Naive thymus-derived CD8-positive, alpha-beta T cell (primary cell): ENCODE measurements around the gene NOTCH1. TPM values are rescaled to one million over a fixed set of nuclear protein-coding genes. Genes with fewer than 3 reads are reported as not detected.

Experiments
- ATAC-seq, 2 donors: fragments of 150-1000 bp; cut with Tn5 transposase in 1 of 2; sonication (Bioruptor Pico), chemical (Tn5 transposase) in 1 of 2; 1 replicate in 1 of 2; 2 replicates in 1 of 2; pipeline ENCODE4 v1.10.0; 2021; ENCODE audit warnings: mild to moderate bottlenecking in 2 of 2, moderate library complexity in 2 of 2
- POLR2A ChIA-PET: fragments of 350-600 bp; sonication (Branson Sonifier 250); formaldehyde crosslinking; loops from one replicate; lab custom pipeline; 2021; ENCODE audit warnings: antibody characterized with exemption; lab: Charles Lee
- DNase-seq, 10 donors: peaks; one replicate each; pipeline versions ENCODE4 v3.0.0 to v3.0.0-alpha.2; 2020 to 2022
- H3K27ac Mint-ChIP-seq, 10 donors: one replicate each; pipeline ENCODE4 v1.8.0; 2020 to 2022; ENCODE audit warnings: mild to moderate bottlenecking in 10 of 10, mixed read lengths in 10 of 10, moderate library complexity in 4 of 10, inconsistent platforms in 1 of 10
- H3K27me3 Mint-ChIP-seq, 5 donors: one replicate each; pipeline ENCODE4 v1.8.0; 2021 to 2022; ENCODE audit warnings: mixed read lengths in 5 of 5
- H3K36me3 Mint-ChIP-seq, 3 donors: one replicate each; pipeline ENCODE4 v1.8.0; 2020 to 2022; ENCODE audit warnings: mixed read lengths in 3 of 3, mild to moderate bottlenecking in 2 of 3, inconsistent platforms in 1 of 3
- H3K4me1 Mint-ChIP-seq, 4 donors: one replicate each; pipeline ENCODE4 v1.8.0; 2021 to 2022; ENCODE audit warnings: mixed read lengths in 4 of 4
- H3K4me3 Mint-ChIP-seq, 10 donors: one replicate each; pipeline ENCODE4 v1.8.0; 2020 to 2022; ENCODE audit warnings: mild to moderate bottlenecking in 10 of 10, mixed read lengths in 10 of 10, moderate library complexity in 6 of 10, inconsistent platforms in 1 of 10
- H3K9me3 Mint-ChIP-seq, 9 donors: one replicate each; pipeline ENCODE4 v1.8.0; 2020 to 2022; ENCODE audit warnings: mixed read lengths in 9 of 9, mild to moderate bottlenecking in 3 of 9, inconsistent platforms in 1 of 9, moderate library complexity in 1 of 9
- polyA plus RNA-seq, 3 donors: library from polyadenylated mRNA; unstranded; fragments of 300-500 nt; fragmentation: Illumina TruSeq; gene quantifications; one replicate each; pipeline ENCODE4 v1.2.3, GENCODE V29; 2021
- total RNA-seq, 8 experiments: library from RNA in 2 of 8; stranded (reverse) in 2 of 8; gene quantifications; one replicate each; pipeline ENCODE4 v1.2.3 and lab custom pipeline; 2021 to 2026

The NOTCH1 gene
- total and polyA plus RNA-seq, 5 experiments from 2014 or later = 1.3 to 84.3 (median 5.9) TPM

GRCh38 chr9:136531904-136532798 lies 13.7 kb downstream of the NOTCH1 start:
- Mint-ChIP-seq H3K36me3 (no peaks in the 10 kb centered on the region), H3K4me3 (peak overlapping the region; percentile 42 to 81 (median 70)), H3K9me3 (no peaks in the 10 kb centered on the region), H3K27ac (peak overlapping the region; percentile 36 to 95 (median 80)), H3K4me1 (peaks cover 20 to 65% (median 55%) of the 10 kb centered on the region in 4 donors), H3K27me3 (no peaks in the 10 kb centered on the region)
- POLR2A ChIA-PET = interaction anchor here (1.1 to 4.1 kb wide), 6 partner anchors 8 to 46 kb away, joined by 3 to 29 read pairs (median 8); no protein-coding TSS in a partner anchor
- ATAC-seq (no peak), DNase-seq (no peak)

GRCh38 chr9:136531186-136531903 lies 14.5 kb downstream of the NOTCH1 start:
- no peak for DNase-seq
- peak overlapping the region in 9 of 10 donors; percentile 32 to 81 (median 60) for H3K4me3 Mint-ChIP-seq
- H3K9me3 Mint-ChIP-seq = no peaks in the 10 kb centered on the region
- H3K27me3 Mint-ChIP-seq = no peaks in the 10 kb centered on the region
- peak overlapping the region in 9 of 10 donors; percentile 14 to 89 (median 60) for H3K27ac Mint-ChIP-seq
- POLR2A ChIA-PET = interaction anchor here (1.3 to 4.1 kb wide), 2 partner anchors 8 to 13 kb away, joined by 4 to 29 read pairs; no protein-coding TSS in a partner anchor
- no peak for ATAC-seq
- H3K4me1 Mint-ChIP-seq = peaks cover 19 to 60% (median 49%) of the 10 kb centered on the region in 4 donors
- no peaks in the 10 kb centered on the region for H3K36me3 Mint-ChIP-seq

- no peak for ATAC-seq
- no peak for DNase-seq
- Mint-ChIP-seq H3K36me3 (no peaks in the 10 kb centered on the region), H3K27me3 (no peaks in the 10 kb centered on the region), H3K4me3 (peak overlapping the region; percentile 6 to 77 (median 60)), H3K27ac (peak overlapping the region in 6 of 10 donors; percentile 8 to 89 (median 56)), H3K9me3 (no peaks in the 10 kb centered on the region), H3K4me1 (peaks cover 19 to 57% (median 48%) of the 10 kb centered on the region in 4 donors)
- POLR2A ChIA-PET = interaction anchor here (1.1 to 4.1 kb wide), 4 partner anchors 9 to 47 kb away, joined by 3 to 29 read pairs (median 5); no protein-coding TSS in a partner anchor
Measured at GRCh38 chr9:136530461-136531089, 15.3 kb downstream of the NOTCH1 start.

GRCh38 chr9:136529516-136530460 lies 16.1 kb downstream of the NOTCH1 start:
- POLR2A ChIA-PET = interaction anchor here (0.6 to 4.1 kb wide), 5 partner anchors 9 to 46 kb away, joined by 3 to 29 read pairs (median 4); no protein-coding TSS in a partner anchor
- Mint-ChIP-seq H3K4me3 (peak overlapping the region in 8 of 10 donors; percentile 2 to 77 (median 34)), H3K27me3 (no peaks in the 10 kb centered on the region), H3K36me3 (no peaks in the 10 kb centered on the region), H3K27ac (peak overlapping the region in 6 of 10 donors; percentile 14 to 81 (median 50)), H3K4me1 (peaks cover 19 to 57% (median 48%) of the 10 kb centered on the region in 4 donors), H3K9me3 (no peaks in the 10 kb centered on the region)
- ATAC-seq (no peak), DNase-seq (no peak)

- POLR2A ChIA-PET = interaction anchor here (1.3 to 4.1 kb wide), 2 partner anchors 8 to 11 kb away, joined by 6 to 29 read pairs; no protein-coding TSS in a partner anchor
- peak overlapping the region in 2 of 10 donors; percentile 7 to 14 for H3K4me3 Mint-ChIP-seq
- H3K27ac Mint-ChIP-seq = peak overlapping the region in 5 of 10 donors; percentile 10 to 92 (median 40)
- ATAC-seq (no peak), DNase-seq (no peak)
- no peaks in the 10 kb centered on the region for H3K9me3 Mint-ChIP-seq
- H3K4me1 Mint-ChIP-seq = peaks cover 14 to 51% (median 40%) of the 10 kb centered on the region in 4 donors
- H3K36me3 Mint-ChIP-seq = peaks cover 0 to 3% (median 0%) of the 10 kb centered on the region in 3 donors
- no peaks in the 10 kb centered on the region for H3K27me3 Mint-ChIP-seq
Measured at GRCh38 chr9:136528716-136529341, 17.0 kb downstream of the NOTCH1 start.

GRCh38 chr9:136527721-136528710 lies 17.8 kb downstream of the NOTCH1 start:
- H3K4me1 Mint-ChIP-seq = peaks cover 12 to 44% (median 32%) of the 10 kb centered on the region in 4 donors
- POLR2A ChIA-PET = interaction anchor here (4.1 kb wide), 1 partner anchor 12 kb away, joined by 29 read pairs; no protein-coding TSS in a partner anchor
- no peak for ATAC-seq
- peak in 1 of 10 donors; percentile 25 for DNase-seq
- peak overlapping the region in 7 of 10 donors; percentile 11 to 92 (median 66) for H3K27ac Mint-ChIP-seq
- peak overlapping the region in 3 of 10 donors; percentile 19 to 62 (median 23) for H3K4me3 Mint-ChIP-seq
- H3K27me3 Mint-ChIP-seq = no peaks in the 10 kb centered on the region
- H3K36me3 Mint-ChIP-seq = peaks cover 0 to 3% (median 0%) of the 10 kb centered on the region in 3 donors
- H3K9me3 Mint-ChIP-seq = no peaks in the 10 kb centered on the region

- H3K27me3 Mint-ChIP-seq = no peaks in the 10 kb centered on the region
- POLR2A ChIA-PET = no interaction called here
- H3K9me3 Mint-ChIP-seq = no peaks in the 10 kb centered on the region
- H3K4me1 Mint-ChIP-seq = peaks cover 7 to 38% (median 26%) of the 10 kb centered on the region in 4 donors
- DNase-seq (no peak), ATAC-seq (no peak)
- no peak overlapping the region for H3K4me3 Mint-ChIP-seq
- H3K27ac Mint-ChIP-seq = no peak overlapping the region
- H3K36me3 Mint-ChIP-seq = peaks cover 0 to 5% (median 0%) of the 10 kb centered on the region in 3 donors
Measured at GRCh38 chr9:136527131-136527530, 18.7 kb downstream of the NOTCH1 start.

GRCh38 chr9:136526625-136527066 lies 19.2 kb downstream of the NOTCH1 start:
- Mint-ChIP-seq H3K4me1 (peaks cover 7 to 37% (median 22%) of the 10 kb centered on the region in 4 donors), H3K4me3 (no peak overlapping the region), H3K27me3 (no peaks in the 10 kb centered on the region), H3K36me3 (peaks cover 0 to 7% (median 0%) of the 10 kb centered on the region in 3 donors), H3K9me3 (no peaks in the 10 kb centered on the region), H3K27ac (peak overlapping the region in 2 of 10 donors; percentile 10 to 37)
- POLR2A ChIA-PET = interaction anchor here (0.8 kb wide), 1 partner anchor 19 kb away, joined by 3 read pairs; no protein-coding TSS in a partner anchor
- ATAC-seq = no peak
- no peak for DNase-seq

- Mint-ChIP-seq H3K36me3 (peaks cover 0 to 7% (median 0%) of the 10 kb centered on the region in 3 donors), H3K27ac (peak overlapping the region in 1 of 10 donors; percentile 20), H3K4me1 (peaks cover 4 to 33% (median 16%) of the 10 kb centered on the region in 4 donors), H3K27me3 (no peaks in the 10 kb centered on the region), H3K4me3 (no peak overlapping the region), H3K9me3 (no peaks in the 10 kb centered on the region)
- ATAC-seq (no peak), DNase-seq (no peak)
- POLR2A ChIA-PET = interaction anchor here (0.6 to 0.8 kb wide), 2 partner anchors 18 to 553 kb away, joined by 3 read pairs; no protein-coding TSS in a partner anchor
Measured at GRCh38 chr9:136525841-136526499, 19.9 kb downstream of the NOTCH1 start.
